Neuronal stem cell (in vitro differentiated cells): ENCODE results near the gene PLD5.
"Not testable (repeated sequence)": the region's sequence is repeated elsewhere in the genome, so short reads cannot be mapped to it uniquely, and the experiment has no call there.

ENCODE experiments used
- DNase-seq: peaks from one replicate; pipeline ENCODE4 v3.0.0-alpha.2; 2013; ENCODE audit warnings: low spot score
- H2AFZ ChIP-seq: one replicate; pipeline ENCODE4 v1.6.1; 2013; ENCODE audit warnings: mild to moderate bottlenecking, low read length, inconsistent platforms
- H2AK5ac ChIP-seq: 2 replicates; pipeline ENCODE4 v1.6.1; 2013; ENCODE audit warnings: low read depth, mild to moderate bottlenecking, inconsistent platforms, low read length, moderate library complexity, mixed read lengths
- H2BK120ac ChIP-seq: 2 replicates; pipeline ENCODE4 v1.6.1; 2013; ENCODE audit warnings: low read depth, mild to moderate bottlenecking, inconsistent platforms, low read length, moderate library complexity, mixed read lengths
- H2BK12ac ChIP-seq: one replicate; pipeline ENCODE4 v1.6.1; 2013; ENCODE audit warnings: low read length, inconsistent platforms
- H2BK15ac ChIP-seq: 2 replicates; pipeline ENCODE4 v1.6.1; 2013; ENCODE audit warnings: mild to moderate bottlenecking, low read length, inconsistent platforms, mixed read lengths
- H2BK5ac ChIP-seq: one replicate; pipeline ENCODE4 v1.6.1; 2013; ENCODE audit warnings: inconsistent platforms, mild to moderate bottlenecking, low read length, moderate library complexity
- H3K14ac ChIP-seq: one replicate; pipeline ENCODE4 v1.6.1; 2013; ENCODE audit warnings: low read length, inconsistent platforms
- H3K18ac ChIP-seq: 2 replicates; pipeline ENCODE4 v1.6.1; 2013; ENCODE audit warnings: low read length, inconsistent platforms
- H3K23ac ChIP-seq: 2 replicates; pipeline ENCODE4 v1.6.1; 2013; ENCODE audit warnings: low read depth, mild to moderate bottlenecking, mixed read lengths, low read length, inconsistent platforms; ENCODE audit not compliant: poor library complexity
- H3K27ac ChIP-seq: replicated peaks from 3 replicates; pipeline ENCODE4 v1.5.1; 2013; ENCODE audit warnings: low read length, inconsistent platforms
- H3K27me3 ChIP-seq, 3 experiments: 2 replicates each; pipeline ENCODE4 v1.6.1; 2013; ENCODE audit warnings: low read length in 3 of 3, mild to moderate bottlenecking in 2 of 3, inconsistent platforms in 1 of 3, low read depth in 1 of 3, mixed read lengths in 1 of 3, moderate library complexity in 1 of 3; ENCODE audit not compliant: control insufficient read depth in 3 of 3, insufficient read depth in 3 of 3
- H3K36me3 ChIP-seq, 2 donors: replicated peaks in 1 of 2; 2 replicates each; pipeline ENCODE4 v1.6.1; 2013; ENCODE audit warnings: low read length in 2 of 2; ENCODE audit not compliant: control insufficient read depth in 2 of 2, insufficient read depth in 2 of 2
- H3K4ac ChIP-seq: 2 replicates; pipeline ENCODE4 v1.6.1; 2013; ENCODE audit warnings: inconsistent platforms, mild to moderate bottlenecking, low read length, moderate library complexity
- H3K4me1 ChIP-seq, 2 donors: 1 replicate in 1 of 2; 2 replicates in 1 of 2; pipeline ENCODE4 v1.6.1; 2013; ENCODE audit warnings: low read length in 2 of 2, low read depth in 1 of 2; ENCODE audit not compliant: control insufficient read depth in 2 of 2, insufficient read depth in 1 of 2
- H3K4me2 ChIP-seq: one replicate; pipeline ENCODE4 v1.6.1; 2013; ENCODE audit warnings: mild to moderate bottlenecking, low read length, inconsistent platforms; ENCODE audit not compliant: insufficient read depth, poor library complexity, severe bottlenecking
- H3K4me3 ChIP-seq, 2 donors: 2 replicates each; pipeline ENCODE4 v1.5.1; 2013; ENCODE audit warnings: low read length in 2 of 2, mild to moderate bottlenecking in 2 of 2, inconsistent platforms in 1 of 2, moderate library complexity in 1 of 2
- H3K79me1 ChIP-seq: one replicate; pipeline ENCODE4 v1.6.1; 2013; ENCODE audit warnings: low read depth, mild to moderate bottlenecking, inconsistent platforms, low read length, moderate library complexity
- H3K9ac ChIP-seq: one replicate; pipeline ENCODE4 v1.6.1; 2013; ENCODE audit warnings: mild to moderate bottlenecking, low read depth, low read length, inconsistent platforms; ENCODE audit not compliant: poor library complexity
- H3K9me3 ChIP-seq, 2 donors: replicated peaks in 1 of 2; 2 replicates each; pipeline versions ENCODE3 to v1.6.1; 2013; ENCODE audit warnings: low read length in 2 of 2, mild to moderate bottlenecking in 2 of 2, inconsistent platforms in 1 of 2, low read depth in 1 of 2, mixed read lengths in 1 of 2, moderate library complexity in 1 of 2; ENCODE audit not compliant: control insufficient read depth in 2 of 2, insufficient read depth in 1 of 2
- H4K8ac ChIP-seq: one replicate; pipeline ENCODE4 v1.6.1; 2013; ENCODE audit warnings: low read depth, mild to moderate bottlenecking, inconsistent platforms, low read length, moderate library complexity
- H4K91ac ChIP-seq: one replicate; pipeline ENCODE4 v1.6.1; 2013; ENCODE audit warnings: low read length, low read depth, mild to moderate bottlenecking, inconsistent platforms; ENCODE audit not compliant: poor library complexity
- WGBS, 2 donors: extraction: QIAGEN DNeasy Blood & Tissue Kit; methylation state at CpG; one replicate each; pipeline ENCODE4 v1.1.7; 2013; ENCODE audit warnings: missing lambda C conversion rate in 2 of 2, mixed read lengths in 1 of 2; ENCODE audit not compliant: insufficient read length in 2 of 2, insufficient replicate concordance in 1 of 2; ENCODE audit errors: extremely low coverage in 2 of 2; 5-methylcytosine and 5-hydroxymethylcytosine counted together

Gene PLD5

GRCh38 chr1:242276769-242277168 is 247.7 kb downstream of the PLD5 start:
- H4K91ac ChIP-seq, H2BK120ac ChIP-seq, H3K79me1 ChIP-seq, H3K23ac ChIP-seq, H3K9me3 ChIP-seq, H3K4ac ChIP-seq, H3K4me2 ChIP-seq, H3K14ac ChIP-seq, H3K36me3 ChIP-seq, H2AFZ ChIP-seq, H2BK15ac ChIP-seq, H3K4me1 ChIP-seq, H3K18ac ChIP-seq, H3K27me3 ChIP-seq, H2AK5ac ChIP-seq, H4K8ac ChIP-seq, H3K27ac ChIP-seq, DNase-seq, H3K4me3 ChIP-seq, H3K9ac ChIP-seq, H2BK12ac ChIP-seq, H2BK5ac ChIP-seq: not testable (repeated sequence)
- no CpG with 5 or more reads among the region's 6 CpGs for WGBS, 2 donors

GRCh38 chr1:242267004-242267403 is 257.5 kb downstream of the PLD5 start:
- H3K9me3 ChIP-seq, H2BK12ac ChIP-seq, H4K91ac ChIP-seq, H2BK120ac ChIP-seq, H3K36me3 ChIP-seq, H2AK5ac ChIP-seq, H2AFZ ChIP-seq, H3K14ac ChIP-seq, H3K23ac ChIP-seq, H3K4me3 ChIP-seq, H2BK15ac ChIP-seq, H3K18ac ChIP-seq, H3K4ac ChIP-seq, H3K4me1 ChIP-seq, H3K27me3 ChIP-seq, H2BK5ac ChIP-seq, H3K4me2 ChIP-seq, H3K27ac ChIP-seq, H3K9ac ChIP-seq, DNase-seq, H4K8ac ChIP-seq, H3K79me1 ChIP-seq: not testable (repeated sequence)
- WGBS, 2 donors = no CpG with 5 or more reads among the region's 2 CpGs

- not testable (repeated sequence) for DNase-seq, H2BK15ac ChIP-seq, H3K79me1 ChIP-seq, H2BK12ac ChIP-seq, H3K14ac ChIP-seq, H2BK5ac ChIP-seq, H3K18ac ChIP-seq, H2AK5ac ChIP-seq, H3K9ac ChIP-seq, H3K4me2 ChIP-seq, H2BK120ac ChIP-seq, H3K4ac ChIP-seq, H2AFZ ChIP-seq, H3K9me3 ChIP-seq, H3K23ac ChIP-seq, H3K27me3 ChIP-seq, H3K36me3 ChIP-seq, H4K8ac ChIP-seq, H3K4me1 ChIP-seq, H3K27ac ChIP-seq, H4K91ac ChIP-seq, H3K4me3 ChIP-seq
- no CpG with 5 or more reads among the region's 7 CpGs for WGBS, 2 donors
Measured at GRCh38 chr1:242264419-242264818, 260.1 kb downstream of the PLD5 start.

- Histone ChIP-seq H3K79me1 (no peaks in the 10 kb centered on the region), H3K9me3 (no peaks in the 10 kb centered on the region), H3K4me1 (peaks cover 7 to 12% of the 10 kb centered on the region in 2 donors), H2BK120ac (no peak overlapping the region), H3K36me3 (no peaks in the 10 kb centered on the region), H2BK12ac (no peak overlapping the region), H3K4me3 (no peak overlapping the region), H3K9ac (no peak overlapping the region), H4K8ac (no peak overlapping the region), H2AK5ac (no peak overlapping the region), H3K27me3 (no peaks in the 10 kb centered on the region), H4K91ac (no peak overlapping the region), H2BK5ac (no peak overlapping the region), H3K18ac (no peak overlapping the region), H3K4ac (no peak overlapping the region), H3K14ac (no peak overlapping the region), H2BK15ac (no peak overlapping the region), H3K4me2 (no peak overlapping the region), H3K23ac (no peak overlapping the region), H2AFZ (peak overlapping the region; percentile 78), H3K27ac (no peak overlapping the region)
- WGBS, 2 donors = no CpG with 5 or more reads among the region's 5 CpGs
- DNase-seq = no peak
Measured at GRCh38 chr1:242245255-242245654, 279.2 kb downstream of the PLD5 start.
